ENCODE data around the gene PLCXD3. TPM values are rescaled to one million over a fixed set of nuclear protein-coding genes. Genes with fewer than 3 reads are reported as not detected.

The PLCXD3 gene
- total and polyA plus RNA-seq, 8 donors: 0.07 to 4.8 (median 0.12) TPM

DNA sequence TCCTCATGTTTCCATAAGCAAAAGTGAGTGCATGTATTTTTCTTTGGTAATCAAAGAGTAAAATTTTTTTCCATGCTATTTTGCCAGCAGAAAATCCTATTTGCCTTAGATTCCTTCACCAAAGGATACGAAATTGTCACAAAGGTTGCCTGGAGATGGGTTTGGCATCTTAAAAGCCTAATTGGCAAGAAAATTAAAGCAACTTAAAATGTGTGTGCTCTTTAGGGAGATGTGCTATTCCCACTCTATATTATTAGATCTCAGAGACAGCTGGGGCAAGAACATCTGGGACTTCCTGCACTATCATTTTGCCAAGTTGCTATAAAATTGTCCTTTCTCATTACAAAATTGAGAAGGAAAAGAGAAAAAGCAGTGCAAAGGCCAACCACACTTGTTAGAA is 146.1 kb downstream of the PLCXD3 start:
- DNase-seq (no peak), ATAC-seq (no peak)
- intact Hi-C loops (cut with DNase I): no loop called here
- TF ChIP-seq, protein P1, sequence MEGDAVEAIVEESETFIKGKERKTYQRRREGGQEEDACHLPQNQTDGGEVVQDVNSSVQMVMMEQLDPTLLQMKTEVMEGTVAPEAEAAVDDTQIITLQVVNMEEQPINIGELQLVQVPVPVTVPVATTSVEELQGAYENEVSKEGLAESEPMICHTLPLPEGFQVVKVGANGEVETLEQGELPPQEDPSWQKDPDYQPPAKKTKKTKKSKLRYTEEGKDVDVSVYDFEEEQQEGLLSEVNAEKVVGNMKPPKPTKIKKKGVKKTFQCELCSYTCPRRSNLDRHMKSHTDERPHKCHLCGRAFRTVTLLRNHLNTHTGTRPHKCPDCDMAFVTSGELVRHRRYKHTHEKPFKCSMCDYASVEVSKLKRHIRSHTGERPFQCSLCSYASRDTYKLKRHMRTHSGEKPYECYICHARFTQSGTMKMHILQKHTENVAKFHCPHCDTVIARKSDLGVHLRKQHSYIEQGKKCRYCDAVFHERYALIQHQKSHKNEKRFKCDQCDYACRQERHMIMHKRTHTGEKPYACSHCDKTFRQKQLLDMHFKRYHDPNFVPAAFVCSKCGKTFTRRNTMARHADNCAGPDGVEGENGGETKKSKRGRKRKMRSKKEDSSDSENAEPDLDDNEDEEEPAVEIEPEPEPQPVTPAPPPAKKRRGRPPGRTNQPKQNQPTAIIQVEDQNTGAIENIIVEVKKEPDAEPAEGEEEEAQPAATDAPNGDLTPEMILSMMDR (IDR thresholded peaks at IDR 0.05): no peak
- Histone ChIP-seq H3K27me3 (no peaks in the 10 kb centered on the region), H3K4me3 (no peak overlapping the region), H3K27ac (no peak overlapping the region), H3K36me3 (no peaks in the 10 kb centered on the region), H3K4me1 (no peaks in the 10 kb centered on the region), H3K9me3 (no peaks in the 10 kb centered on the region)

DNA sequence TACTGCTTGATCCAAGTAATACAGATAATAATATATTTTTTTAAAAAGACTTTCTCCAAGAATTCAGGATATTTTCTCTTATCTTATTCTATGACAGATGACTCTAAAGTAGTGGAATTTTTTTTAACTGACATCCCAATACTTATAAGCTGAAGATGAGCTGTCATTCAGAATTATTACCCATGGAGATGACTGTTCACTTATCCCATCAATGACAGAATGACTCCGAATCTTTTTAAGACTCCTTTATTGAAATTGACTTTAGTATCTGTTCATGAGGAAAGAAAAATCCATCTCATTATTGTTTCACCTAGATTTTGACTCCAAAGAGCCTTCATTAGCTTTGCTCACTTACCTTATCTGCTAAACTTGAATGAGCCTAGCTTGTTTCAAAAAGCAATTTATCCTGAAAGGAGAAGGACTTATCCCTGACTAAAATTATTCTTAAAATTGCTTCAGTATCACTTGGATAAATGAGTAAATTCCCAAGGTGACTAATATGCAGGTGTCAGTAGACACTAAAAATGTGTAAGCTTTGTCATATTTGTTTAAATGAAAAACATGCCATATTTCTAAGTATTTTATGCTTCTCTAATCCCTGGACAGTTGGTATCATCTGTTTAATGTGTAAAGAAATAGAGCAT is 146.9 kb downstream of the PLCXD3 start:
- Histone ChIP-seq H3K27ac (no peak overlapping the region), H3K9me3 (no peaks in the 10 kb centered on the region), H3K36me3 (no peaks in the 10 kb centered on the region), H3K4me3 (no peak overlapping the region), H3K27me3 (no peaks in the 10 kb centered on the region), H3K4me1 (no peaks in the 10 kb centered on the region)
- DNase-seq: no peak
- ATAC-seq: no peak
- TF ChIP-seq, protein P1 (IDR thresholded peaks at IDR 0.05): no peak
- intact Hi-C loops (cut with DNase I): no loop called here

DNA sequence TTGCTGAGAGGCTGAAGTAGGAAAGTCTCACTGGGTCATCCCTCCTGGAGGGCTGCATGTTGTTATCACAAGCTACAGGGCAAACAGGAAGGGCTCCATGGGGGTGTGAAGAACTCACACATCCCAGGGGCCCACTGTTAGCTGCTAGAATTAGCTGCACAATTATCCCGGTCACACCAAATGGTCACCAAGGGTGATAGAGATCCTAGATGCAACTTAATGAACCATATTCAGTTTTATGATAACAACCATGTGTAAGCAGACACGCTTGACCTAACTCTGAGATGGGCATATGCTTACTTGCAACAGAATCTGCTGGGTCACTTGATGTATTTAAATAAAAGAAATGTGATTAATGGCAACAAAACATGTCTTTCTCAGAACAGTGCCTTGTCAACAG is 153.6 kb downstream of the PLCXD3 start:
- Histone ChIP-seq H3K27ac (no peak overlapping the region), H3K4me3 (no peak overlapping the region), H3K36me3 (no peaks in the 10 kb centered on the region), H3K9me3 (no peaks in the 10 kb centered on the region), H3K27me3 (no peaks in the 10 kb centered on the region), H3K4me1 (no peaks in the 10 kb centered on the region)
- ATAC-seq (no peak), DNase-seq (no peak)
- TF ChIP-seq, protein P1 (IDR thresholded peaks at IDR 0.05): no peak
- intact Hi-C loops (cut with DNase I): no loop called here

GRCh38 chr5:41349846-41350245 is 160.6 kb downstream of the PLCXD3 start:
- Histone ChIP-seq H3K4me1 (no peaks in the 10 kb centered on the region), H3K36me3 (no peaks in the 10 kb centered on the region), H3K27me3 (no peaks in the 10 kb centered on the region), H3K27ac (no peak overlapping the region), H3K9me3 (no peaks in the 10 kb centered on the region), H3K4me3 (no peak overlapping the region)
- TF ChIP-seq, protein P1 (IDR thresholded peaks at IDR 0.05): no peak
- ATAC-seq (no peak), DNase-seq (no peak)
- intact Hi-C loops (cut with DNase I): no loop called here

- TF ChIP-seq, protein P1 (IDR thresholded peaks at IDR 0.05): no peak
- Histone ChIP-seq H3K9me3 (no peaks in the 10 kb centered on the region), H3K4me1 (no peaks in the 10 kb centered on the region), H3K27ac (no peak overlapping the region), H3K27me3 (no peaks in the 10 kb centered on the region), H3K4me3 (no peak overlapping the region), H3K36me3 (no peaks in the 10 kb centered on the region)
- intact Hi-C loops (cut with DNase I): no loop called here
- ATAC-seq (no peak), DNase-seq (no peak)
These were observed 162.8 kb downstream of the PLCXD3 start for GRCh38 chr5:41347569-41347968.
